Stimulated activated CD4-positive, alpha-beta T cell treated with anti-CD3 and anti-CD28 coated beads, Interleukin-12 subunit alpha, Interleukin-12 subunit beta, amount 100 ng/mL, for 4 hours (primary cell): ENCODE data around the gene CCPG1.

ENCODE experiments used
- DNase-seq: peaks from one replicate; pipeline ENCODE4 v3.0.0-alpha.2; 2020

CCPG1 gene

DNA sequence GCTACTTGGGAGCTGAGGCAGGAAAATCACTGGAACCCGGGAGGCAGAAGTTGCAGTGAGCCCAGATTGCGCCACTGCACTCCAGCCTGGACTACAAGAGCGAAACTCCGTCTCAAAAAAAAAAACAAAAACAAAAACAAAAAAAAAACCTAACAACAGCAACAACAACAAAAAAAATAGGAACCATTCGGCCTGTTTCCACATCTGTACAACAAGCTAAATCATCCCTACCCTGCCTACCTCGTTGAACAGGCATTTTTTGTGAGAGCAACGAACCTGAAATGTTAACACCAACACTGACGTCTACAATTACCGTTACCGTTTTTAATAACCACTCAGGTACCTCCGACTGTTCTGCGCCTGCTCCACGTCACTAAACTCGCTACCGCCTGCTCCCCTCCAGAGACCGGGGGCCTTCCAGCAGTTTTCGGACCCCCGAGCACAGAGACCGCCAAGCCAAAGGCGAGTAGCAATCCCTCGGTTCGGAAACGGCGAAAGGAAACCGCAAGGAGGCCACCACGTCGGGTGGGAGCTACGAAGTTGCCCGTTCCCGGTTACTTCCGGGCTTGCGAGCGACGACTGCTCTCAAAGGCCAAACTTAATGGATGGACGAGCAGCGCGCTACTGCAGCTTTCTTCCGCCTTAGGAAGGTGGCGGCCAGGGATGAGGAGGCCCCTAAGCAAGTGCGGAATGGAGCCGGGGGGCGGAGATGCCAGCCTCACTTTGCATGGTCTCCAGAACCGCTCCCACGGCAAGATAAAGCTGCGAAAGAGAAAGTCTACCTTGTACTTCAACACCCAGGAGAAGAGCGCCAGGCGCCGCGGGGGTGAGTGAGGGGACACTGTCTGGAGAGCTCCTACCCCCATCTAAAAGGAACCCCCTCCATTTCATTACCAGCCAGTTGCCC, 89.3 kb downstream of the CCPG1 start, which contains the start of the genes PIGB and PIGBOS1:
Gene PIGB (plus strand): TSS at position 635 of the 907 bp plus-strand sequence. CDS start 29 bp downstream, at position 664.
Gene PIGBOS1 (minus strand): TSS at position 536 of the 907 bp plus-strand sequence. CDS start 1,331 bp downstream, outside the sequence.
- peak; percentile 67 for DNase-seq
